Colon (tissue), 2 donors: ENCODE data around the gene ZRANB1.

Source experiments
- FAIRE-seq: peaks from 2 replicates; lab custom pipeline; 2012; peaks lifted over from hg19 to GRCh38; lab: Jason Lieb, UNC
- donor health status: control.
- donor health status: control.

The ZRANB1 gene

GRCh38 chr10:125018576-125019143, 76.7 kb downstream of the ZRANB1 start:
- no peak for FAIRE-seq

GRCh38 chr10:125020386-125020785, 78.5 kb downstream of the ZRANB1 start:
- no peak for FAIRE-seq

- no peak for FAIRE-seq
Observed at GRCh38 chr10:125020871-125021270, 78.9 kb downstream of the ZRANB1 start.

- FAIRE-seq: no peak
Observed at GRCh38 chr10:125021686-125022344, 79.9 kb downstream of the ZRANB1 start.

GRCh38 chr10:125022671-125023070, 80.7 kb downstream of the ZRANB1 start:
- no peak for FAIRE-seq

GRCh38 chr10:125023255-125023654, 81.3 kb downstream of the ZRANB1 start:
- no peak for FAIRE-seq

GRCh38 chr10:125023862-125024496, 82.1 kb downstream of the ZRANB1 start:
- FAIRE-seq: no peak

GRCh38 chr10:125024497-125025234, 82.7 kb downstream of the ZRANB1 start:
- no peak for FAIRE-seq

- FAIRE-seq: no peak
Observed at GRCh38 chr10:125025341-125025740, 83.4 kb downstream of the ZRANB1 start.

GRCh38 chr10:125026036-125026931, 84.4 kb downstream of the ZRANB1 start:
- no peak for FAIRE-seq

- FAIRE-seq: no peak
Observed at GRCh38 chr10:125026974-125027735, 85.2 kb downstream of the ZRANB1 start.

- FAIRE-seq: no peak
Observed at GRCh38 chr10:125027871-125028869, 86.2 kb downstream of the ZRANB1 start.

- FAIRE-seq: no peak
Observed at GRCh38 chr10:125029584-125030242, 87.8 kb downstream of the ZRANB1 start.

- no peak for FAIRE-seq
Observed at GRCh38 chr10:125030567-125031197, 88.8 kb downstream of the ZRANB1 start.

GRCh38 chr10:125032474-125033020, 90.6 kb downstream of the ZRANB1 start:
- FAIRE-seq: no peak

GRCh38 chr10:125033146-125033924, 91.4 kb downstream of the ZRANB1 start:
- no peak for FAIRE-seq

- FAIRE-seq: no peak
Observed at GRCh38 chr10:125034675-125035074, 92.8 kb downstream of the ZRANB1 start.

- no peak for FAIRE-seq
Observed at GRCh38 chr10:125035136-125035535, 93.2 kb downstream of the ZRANB1 start.
